ENCODE data around the gene LRP3.
A peak's percentile ranks its signal among the peaks of the same experiment; 100 is the strongest.
"Not testable (repeated sequence)": the region's sequence is repeated elsewhere in the genome, so short reads cannot be mapped to it uniquely, and the experiment has no call there.

The LRP3 gene, protein sequence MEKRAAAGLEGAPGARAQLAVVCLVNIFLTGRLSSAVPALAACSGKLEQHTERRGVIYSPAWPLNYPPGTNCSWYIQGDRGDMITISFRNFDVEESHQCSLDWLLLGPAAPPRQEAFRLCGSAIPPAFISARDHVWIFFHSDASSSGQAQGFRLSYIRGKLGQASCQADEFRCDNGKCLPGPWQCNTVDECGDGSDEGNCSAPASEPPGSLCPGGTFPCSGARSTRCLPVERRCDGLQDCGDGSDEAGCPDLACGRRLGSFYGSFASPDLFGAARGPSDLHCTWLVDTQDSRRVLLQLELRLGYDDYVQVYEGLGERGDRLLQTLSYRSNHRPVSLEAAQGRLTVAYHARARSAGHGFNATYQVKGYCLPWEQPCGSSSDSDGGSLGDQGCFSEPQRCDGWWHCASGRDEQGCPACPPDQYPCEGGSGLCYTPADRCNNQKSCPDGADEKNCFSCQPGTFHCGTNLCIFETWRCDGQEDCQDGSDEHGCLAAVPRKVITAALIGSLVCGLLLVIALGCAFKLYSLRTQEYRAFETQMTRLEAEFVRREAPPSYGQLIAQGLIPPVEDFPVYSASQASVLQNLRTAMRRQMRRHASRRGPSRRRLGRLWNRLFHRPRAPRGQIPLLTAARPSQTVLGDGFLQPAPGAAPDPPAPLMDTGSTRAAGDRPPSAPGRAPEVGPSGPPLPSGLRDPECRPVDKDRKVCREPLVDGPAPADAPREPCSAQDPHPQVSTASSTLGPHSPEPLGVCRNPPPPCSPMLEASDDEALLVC

DNA sequence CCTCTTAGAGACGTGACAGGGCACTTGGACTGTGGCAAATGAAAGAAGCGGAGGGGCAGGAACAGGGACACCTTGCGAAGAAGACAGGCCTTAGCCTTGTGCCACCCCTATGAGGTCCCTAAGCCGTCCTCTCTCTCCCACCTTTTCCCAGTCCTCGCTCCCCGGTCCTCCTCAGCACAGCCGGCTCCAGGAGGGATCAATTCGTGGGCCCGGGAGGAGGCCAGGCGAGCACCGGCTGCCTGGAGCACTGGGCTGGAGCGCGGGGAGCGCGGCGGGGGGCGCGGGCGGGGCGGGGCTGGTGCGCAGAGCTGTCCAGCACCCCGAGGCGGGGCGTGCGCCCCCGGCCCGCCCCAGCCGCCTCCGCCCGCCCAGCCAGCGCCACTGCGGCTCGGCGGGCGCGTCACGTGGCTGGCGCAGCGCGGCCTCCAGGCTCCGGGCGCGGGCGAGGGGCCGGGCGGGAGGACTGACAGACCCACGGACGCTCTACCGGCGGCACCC is at the start of gene LRP3:
TSS of gene LRP3 (plus strand) at position 466 of the 498 bp plus-strand sequence. CDS start 456 bp downstream, outside the sequence.
- DNase-seq, result peak; percentile 31

DNA sequence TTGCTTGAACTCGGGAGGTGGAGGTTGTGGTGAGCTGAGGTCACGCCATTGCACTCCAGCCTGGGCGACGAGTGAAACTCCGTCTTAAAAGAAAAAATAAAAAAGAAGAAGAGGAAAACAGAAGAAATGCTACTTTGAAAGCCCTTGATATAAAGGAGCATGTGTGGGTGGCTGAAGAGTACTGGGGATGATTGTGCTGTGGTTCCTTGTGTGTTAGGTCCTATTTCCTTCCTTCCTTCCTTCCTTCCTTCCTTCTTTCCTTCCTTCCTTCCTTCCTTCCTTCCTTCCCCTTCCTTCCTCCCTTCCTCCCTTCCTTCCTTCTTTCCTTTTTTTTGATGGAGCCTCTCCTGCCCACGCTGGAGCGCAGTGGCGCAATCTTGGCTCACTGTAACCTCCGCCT is 47.9 kb upstream of the LRP3 start:
- no peak for DNase-seq

DNA sequence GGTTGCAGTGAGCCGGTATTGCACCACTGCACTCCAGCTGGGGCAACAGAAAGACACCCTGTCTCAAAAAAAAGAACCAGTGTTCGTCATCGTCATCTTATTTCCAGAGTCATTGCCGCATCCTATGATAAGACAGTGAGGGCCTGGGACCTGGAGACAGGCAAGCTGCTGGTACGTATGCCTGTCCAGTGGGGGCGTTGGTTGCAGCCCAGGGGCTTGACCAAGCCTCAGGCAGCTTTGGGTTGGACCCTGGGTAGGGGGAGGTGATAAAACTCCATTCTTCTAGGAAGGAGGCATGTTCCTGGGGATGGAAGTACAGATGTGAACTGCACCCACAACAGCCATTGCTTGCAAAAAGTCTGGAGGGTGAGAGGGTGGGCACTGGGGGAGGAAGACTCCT is 46.6 kb upstream of the LRP3 start:
- no peak for DNase-seq

DNA sequence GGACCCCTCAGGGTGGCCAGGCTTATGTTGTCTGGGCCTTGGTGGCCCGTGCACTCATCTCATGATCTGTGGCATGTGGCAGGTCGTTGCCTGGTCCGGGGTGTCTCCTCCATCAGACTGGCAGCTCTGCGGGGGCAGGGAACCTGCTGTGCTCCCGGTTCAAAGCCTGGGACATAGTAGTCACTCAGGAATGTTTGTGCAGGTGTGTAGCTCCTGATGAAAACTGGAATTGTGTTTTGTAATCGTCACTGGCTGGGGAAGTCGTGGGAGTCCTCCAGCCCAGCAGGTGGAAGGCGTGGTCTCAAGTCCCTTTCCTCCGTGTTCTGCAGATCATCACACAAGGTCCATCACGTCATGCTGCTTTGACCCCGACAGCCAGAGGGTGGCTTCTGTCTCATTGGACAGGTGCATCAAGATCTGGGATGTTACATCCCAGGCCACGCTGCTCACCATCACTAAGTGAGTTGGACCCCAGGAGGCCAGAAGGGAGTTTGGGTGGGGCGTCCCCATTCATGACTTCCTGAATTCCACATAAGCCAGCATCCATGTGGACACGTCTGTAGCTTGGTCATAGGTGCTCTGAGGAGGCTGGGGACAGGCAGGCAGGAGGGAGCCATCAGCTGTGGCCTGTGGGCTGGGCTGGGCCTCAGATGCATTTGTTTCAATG is 43.1 kb upstream of the LRP3 start:
- DNase-seq, result no peak

DNA sequence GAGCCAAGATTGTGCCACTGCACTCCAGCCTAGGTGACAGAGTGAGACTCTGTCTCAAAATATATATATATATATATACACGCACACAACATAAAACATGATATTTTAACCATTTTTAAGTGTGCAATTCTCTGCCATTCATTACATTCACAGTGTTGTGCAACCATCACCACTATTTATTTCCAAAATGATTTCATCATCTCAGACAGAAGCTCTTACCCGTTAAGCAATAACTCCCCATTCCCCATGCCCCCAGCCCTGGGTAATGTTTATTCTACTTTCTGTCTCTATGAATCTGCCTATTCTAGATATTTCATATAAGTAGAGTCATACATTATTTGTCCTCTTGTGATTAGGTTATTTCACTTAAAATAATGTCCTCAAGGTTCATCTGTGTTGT is 42.0 kb upstream of the LRP3 start:
- no peak for DNase-seq

DNA sequence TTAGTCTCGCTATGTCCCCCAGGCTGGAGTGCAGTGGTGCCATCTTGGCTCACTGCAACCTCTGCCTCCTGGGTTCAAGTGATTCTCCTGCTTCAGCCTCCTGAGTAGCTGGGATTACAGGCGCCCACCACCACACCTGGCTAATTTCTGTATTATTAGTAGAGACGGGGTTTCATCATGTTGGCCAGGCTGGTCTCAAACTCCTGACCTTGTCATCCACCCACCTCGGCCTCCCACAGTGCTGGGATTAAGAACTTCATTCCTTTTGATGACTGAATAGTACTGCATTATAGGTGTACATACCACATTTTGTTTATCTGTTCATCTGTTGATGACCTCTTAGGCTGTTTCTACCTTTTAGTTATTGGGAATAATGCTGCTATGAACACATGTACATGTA is 41.5 kb upstream of the LRP3 start:
- DNase-seq, result not testable (repeated sequence)

DNA sequence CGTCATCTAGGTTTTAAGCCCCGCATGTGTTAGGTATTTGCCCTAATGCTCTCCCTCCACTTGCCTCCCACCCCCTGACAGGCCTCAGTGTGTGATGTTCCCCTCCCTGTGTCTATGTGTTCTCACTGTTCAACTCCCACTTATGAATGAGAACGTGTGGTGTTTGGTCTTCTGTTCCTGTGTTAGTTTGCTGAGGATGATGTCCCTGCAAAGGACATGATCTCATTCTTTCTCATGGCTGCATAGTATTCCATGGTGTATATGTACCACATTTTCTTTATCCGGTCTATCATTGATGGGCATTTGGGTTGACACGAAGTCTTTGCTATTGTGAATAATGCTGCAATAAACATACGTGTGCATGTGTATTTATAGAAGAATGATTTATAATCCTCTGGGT is 39.8 kb upstream of the LRP3 start:
- DNase-seq, result not testable (repeated sequence)

DNA sequence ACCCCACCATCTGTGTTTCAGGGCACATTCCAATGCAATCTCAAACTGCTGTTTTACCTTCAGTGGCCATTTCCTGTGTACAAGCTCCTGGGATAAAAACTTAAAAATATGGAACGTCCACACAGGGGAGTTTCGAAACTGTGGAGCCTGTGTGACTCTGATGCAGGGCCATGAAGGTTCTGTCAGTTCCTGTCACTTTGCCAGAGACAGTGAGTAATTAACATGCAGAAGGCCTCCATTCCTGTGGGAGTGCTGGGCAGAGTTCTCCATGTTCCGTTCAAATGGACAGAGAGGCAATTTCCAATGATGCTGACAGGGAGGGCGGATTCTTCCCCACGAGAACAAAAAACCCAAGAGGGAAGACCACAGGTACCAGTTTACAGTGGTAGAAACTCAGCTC is 37.8 kb upstream of the LRP3 start:
- DNase-seq, result no peak

DNA sequence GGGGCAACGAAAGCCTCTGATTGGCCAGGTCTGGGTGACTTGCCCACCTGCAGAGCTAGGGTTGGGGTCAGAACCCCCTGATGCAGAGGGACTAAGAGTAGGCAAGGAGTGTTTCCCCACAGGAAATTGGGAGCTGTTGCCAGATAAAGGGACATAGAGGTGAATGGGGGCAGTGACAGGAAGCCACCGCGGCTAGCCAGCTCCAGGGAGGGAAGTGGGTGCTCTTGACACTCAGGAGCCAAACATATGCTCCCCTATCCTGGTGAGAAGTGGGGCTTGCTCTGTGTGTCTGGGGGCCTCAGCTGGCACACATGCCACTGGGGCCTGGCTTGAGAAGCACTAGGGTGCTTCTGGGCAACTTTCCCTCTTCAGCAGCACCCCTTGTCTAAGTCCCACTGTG is 36.2 kb upstream of the LRP3 start:
- no peak for DNase-seq

DNA sequence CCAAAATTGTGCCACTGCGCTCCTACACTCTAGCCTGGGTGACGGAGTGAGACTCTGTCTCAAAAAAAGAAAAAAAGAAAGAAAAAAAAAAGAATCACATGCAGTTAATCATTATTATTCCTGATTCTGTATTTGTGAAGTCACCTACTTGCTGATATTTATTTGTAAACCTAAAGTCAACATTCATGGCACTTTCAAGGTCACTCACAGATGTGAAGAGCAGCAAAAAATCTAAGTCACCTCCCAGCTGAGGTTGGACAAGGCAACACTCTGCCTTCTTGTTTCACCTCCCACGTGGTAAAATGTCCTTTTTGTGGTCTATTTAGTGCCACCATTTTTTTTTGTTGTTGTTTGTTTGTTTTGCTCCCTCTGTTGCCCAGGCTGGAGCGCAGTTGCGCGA is 35.8 kb upstream of the LRP3 start:
- no peak for DNase-seq

DNA sequence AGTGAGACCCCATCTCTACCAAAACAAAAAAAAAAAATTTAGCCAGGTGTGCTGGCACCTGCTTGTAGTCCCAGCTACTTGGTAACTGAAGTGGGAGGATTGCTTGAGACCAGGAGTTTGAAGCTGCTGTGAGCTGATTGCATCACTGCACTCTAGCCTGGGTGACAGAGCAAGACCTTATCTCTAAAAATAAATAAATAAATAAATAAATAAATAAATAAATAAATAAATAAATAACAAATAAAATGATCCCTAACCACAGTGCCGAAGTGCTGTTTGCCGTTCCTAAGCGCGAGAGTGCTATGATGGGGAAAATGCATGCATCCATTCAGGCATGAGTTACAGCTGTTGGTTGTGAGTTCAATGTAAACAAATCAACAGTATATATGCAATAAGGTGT is 35.0 kb upstream of the LRP3 start:
- no peak for DNase-seq

DNA sequence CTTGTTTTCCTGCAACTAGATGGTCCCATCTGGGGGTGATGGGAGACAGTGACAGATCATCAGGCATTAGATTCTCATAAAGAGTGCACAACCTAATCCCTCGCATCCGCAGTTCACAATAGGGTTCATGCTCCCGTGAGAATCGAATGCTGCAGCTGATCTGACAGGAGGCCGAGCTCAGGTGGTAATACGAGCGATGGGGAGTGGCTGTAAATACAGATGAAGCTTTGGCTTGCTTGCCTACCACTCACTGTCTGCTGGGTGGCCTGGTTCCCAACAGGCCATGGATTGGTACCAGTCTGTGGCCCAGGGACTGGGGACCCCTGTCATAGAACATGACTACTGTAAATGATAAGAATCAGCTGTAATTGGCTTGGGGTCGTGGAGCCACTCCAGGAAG is 34.2 kb upstream of the LRP3 start:
- no peak for DNase-seq

DNA sequence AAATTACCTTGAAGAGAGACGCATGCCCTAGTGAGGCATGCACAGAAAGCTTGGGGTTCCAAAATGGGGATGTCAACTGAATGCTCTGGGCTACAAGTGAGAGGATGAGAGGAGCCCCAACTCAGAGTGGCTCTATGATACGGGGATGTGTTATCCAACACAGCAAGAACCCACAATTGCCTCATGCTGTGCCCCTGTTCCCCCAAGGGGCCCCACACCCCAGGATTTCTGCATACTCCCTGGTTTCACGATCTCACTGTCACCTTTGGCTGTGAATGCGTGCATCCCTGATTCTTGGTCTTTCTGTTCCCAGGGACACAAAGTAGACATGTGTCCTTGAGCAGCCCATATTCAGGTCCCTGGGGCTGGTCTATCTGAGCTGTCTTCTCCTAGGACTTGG is 32.9 kb upstream of the LRP3 start:
- DNase-seq, result no peak

DNA sequence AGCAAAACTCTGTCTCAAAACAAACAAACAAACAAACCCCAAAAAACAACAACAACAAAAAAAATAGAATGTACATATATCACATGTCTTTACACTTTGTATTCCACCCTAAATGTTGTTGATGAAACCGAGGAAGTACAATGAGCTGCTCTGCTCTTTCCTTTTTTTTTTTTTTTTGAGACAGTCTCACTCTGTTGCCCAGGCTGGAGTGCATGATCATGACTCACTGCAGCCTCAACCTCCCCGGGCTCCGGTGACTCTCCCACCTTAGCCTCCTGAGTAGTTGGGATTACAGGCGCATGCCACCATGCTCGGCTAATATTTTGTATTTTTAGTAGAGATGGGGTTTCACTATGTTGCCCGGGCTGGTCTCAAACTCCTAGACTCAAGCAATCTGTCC is 30.6 kb upstream of the LRP3 start:
- no peak for DNase-seq

DNA sequence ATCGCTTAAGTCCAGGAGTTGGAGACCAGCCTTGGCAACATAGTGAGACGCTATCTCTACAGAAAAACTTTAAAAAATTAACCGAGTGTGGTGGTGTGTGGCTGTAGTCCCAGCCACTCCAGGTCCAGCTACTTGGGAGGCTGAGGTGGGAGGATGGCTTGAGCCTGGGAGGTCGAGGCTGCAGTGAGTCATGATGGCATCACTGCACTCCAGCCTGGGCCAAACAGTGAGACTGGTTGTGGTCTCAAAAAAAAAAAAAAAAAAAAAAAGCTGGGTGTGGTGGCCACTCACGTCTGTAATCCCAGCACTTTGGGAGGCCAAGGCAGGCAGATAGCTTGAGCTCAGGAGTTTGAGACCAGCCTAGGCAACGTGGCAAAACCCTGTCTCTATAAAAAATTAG is 28.1 kb upstream of the LRP3 start:
- not testable (repeated sequence) for DNase-seq

DNA sequence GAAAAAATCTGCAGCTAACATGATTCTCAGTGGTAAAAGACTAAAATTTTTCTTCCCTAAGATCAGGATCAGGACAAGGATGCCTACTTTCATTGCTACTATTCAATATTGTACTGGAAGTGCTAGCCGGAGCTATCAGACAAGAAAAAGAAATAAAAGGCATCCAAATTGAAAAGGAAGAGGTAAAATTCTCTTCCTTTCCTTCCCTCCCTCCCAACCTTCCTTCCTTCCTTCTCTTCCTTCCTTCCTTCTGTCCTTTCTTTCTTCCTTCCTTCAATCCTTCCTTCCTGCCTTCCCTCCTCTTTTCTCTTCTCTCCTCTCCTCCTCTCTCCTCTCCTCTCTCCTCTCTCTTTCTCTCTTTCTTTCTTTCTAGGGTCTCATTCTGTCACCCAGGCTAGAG is 26.7 kb upstream of the LRP3 start:
- DNase-seq, result no peak

DNA sequence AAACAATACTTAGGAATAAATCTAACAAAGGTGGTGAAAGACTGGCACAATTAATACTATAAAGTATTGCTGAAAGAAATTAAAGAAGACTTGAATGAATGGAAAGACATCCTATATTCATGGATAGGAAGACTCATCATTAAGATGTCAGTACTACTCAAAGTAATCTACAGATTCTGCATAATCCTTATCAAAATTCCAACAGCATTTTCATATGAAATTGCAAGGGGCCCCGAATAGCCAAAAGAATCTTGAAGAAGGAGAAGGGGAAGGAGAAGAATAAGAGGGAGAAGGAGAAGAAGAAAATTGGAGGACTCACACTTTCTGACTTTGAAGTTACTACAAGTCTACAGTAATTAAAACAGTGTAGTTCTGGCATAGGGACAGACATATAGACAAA is 25.6 kb upstream of the LRP3 start:
- no peak for DNase-seq

DNA sequence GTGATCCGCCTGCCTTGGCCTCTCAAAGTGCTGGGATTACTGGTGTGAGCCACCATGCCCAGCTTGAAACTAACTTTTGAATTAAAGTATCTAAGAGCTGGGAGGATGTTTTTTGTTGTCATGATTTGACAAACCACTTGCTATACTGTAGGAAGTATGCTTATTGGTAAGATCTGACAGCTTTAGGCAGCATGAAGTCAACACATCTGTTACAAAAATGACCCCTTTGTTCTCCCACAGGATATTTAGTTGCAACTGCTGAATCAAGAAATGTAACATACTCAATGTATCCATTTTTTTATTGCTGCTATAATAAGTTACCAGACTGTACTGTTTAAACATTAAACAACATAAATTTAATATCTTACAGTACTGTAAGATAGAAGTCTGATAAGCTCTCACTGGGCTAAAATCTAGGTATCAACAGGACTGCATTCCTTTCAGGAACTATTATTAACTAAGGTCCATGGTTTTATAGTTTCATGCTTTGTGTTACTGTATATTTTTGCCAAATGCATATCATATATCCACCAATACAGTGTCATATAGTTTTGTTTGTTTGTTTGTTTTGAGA is 22.8 kb upstream of the LRP3 start:
- no peak for DNase-seq

DNA sequence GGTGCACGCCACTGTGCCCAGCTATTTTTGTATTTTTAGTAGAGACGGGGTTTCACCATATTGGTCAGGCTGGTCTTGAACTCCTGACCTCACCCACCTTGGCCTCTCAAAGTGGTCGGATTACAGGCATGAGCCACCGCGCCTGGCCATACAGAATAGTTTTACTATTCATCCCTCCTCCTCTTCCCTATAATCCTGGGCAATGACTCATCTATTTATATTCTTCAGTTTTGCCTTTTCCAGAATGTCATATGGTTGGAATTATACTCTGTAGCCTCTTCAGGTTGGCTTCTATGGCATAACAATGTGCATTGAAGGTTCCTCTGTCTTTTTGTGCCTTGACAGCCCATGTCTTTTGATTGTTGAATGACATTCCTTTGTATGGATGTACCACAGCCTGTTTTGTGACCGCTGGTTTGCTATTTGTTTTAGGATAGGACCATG is 22.2 kb upstream of the LRP3 start:
- DNase-seq, result no peak

DNA sequence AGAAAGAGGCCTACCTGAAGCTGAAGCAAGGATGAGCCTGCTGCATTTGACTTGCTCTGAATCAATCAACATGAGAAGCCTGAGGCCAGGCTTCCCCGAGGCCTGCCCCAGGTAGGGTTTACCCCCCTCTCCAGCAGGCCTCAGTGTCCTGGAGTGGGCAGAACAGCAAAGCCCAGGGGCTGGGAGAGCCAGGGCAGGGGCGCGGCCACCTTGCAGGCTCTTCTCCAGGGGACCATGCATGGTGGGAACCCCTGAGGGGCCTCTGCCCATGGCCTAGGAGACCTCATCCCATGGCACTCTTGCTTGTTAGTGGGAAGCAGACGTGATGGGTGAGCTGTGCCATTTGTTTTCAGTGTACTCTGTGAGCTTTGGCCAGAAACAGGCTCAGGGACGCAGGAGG is 19.9 kb upstream of the LRP3 start:
- no peak for DNase-seq

DNA sequence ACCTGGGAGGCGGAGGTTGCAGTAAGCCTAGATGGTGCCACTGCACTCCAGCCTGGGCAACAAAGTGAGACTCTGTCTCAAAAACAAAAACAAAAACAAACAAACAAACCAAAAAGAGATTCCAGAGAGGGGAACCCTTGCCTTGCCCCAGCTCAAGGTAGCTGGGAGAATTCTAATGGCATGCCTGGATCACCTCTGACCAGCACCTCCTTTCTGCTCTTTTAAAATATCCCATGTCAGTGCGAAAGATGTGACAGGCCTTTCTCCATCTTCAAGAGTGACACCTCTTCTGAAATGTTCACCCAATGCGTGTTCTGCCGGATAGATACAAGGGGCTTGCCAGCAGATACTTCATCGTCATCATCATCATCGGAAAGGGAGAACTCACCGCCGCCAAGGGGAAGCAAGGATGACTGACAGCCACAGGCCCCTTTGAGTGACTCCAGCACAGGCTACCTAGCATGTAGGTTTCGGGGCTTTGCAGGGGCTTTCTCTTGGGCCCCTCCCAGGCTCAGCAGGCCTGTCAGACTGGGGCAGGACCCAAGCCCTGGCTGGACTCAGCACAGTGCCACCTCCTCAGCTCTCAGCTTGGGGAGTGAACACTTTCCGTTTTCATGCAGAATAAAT is 18.9 kb upstream of the LRP3 start:
- no peak for DNase-seq

DNA sequence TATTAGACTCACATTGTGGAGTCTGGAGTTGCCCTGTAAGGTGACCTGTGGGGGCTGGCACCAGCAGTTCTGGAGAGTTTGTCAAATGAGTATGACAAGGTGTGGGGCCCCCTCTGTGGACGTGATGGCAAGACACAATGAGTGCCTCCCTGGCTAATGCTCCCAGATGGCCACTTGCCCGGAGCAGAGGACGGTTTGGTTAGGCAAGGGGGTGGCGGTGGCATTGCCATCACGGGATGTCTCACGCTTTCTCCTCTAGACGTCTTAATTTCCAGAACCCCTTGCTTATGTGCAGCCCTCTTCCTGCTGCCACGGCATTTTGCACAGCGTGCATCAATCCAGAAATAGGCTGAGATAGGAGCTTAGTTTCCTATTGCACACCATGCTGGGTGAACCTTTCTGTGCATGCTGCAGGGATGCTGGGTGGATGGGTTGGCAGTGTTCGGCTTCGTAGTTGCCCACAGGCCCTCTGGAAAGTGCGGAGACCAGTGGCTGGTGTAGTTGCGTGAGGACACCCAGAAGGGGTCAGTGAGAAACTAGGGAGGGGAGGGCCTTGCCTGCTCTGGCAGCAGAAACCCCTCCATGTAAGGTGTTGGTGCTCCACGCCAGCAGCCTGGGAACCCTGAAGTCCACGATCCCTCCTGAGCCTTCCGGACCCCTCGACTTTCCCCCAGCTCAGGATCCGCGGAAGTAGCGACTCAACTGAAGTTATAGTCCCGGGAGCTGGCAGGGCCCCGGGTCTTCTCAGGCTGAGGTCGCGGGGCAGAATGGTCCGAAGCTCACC is 18.1 kb upstream of the LRP3 start:
- no peak for DNase-seq
